DMS53 treated with DMSO at 0.1 percent for 48 hours (cell line): ENCODE data around the gene C17orf75.

Experiments
- DNase-seq: peaks from one replicate; lab custom pipeline; 2025; ENCODE audit not compliant: unreplicated experiment; lab: John Stamatoyannopoulos, UW

C17orf75 gene

DNA sequence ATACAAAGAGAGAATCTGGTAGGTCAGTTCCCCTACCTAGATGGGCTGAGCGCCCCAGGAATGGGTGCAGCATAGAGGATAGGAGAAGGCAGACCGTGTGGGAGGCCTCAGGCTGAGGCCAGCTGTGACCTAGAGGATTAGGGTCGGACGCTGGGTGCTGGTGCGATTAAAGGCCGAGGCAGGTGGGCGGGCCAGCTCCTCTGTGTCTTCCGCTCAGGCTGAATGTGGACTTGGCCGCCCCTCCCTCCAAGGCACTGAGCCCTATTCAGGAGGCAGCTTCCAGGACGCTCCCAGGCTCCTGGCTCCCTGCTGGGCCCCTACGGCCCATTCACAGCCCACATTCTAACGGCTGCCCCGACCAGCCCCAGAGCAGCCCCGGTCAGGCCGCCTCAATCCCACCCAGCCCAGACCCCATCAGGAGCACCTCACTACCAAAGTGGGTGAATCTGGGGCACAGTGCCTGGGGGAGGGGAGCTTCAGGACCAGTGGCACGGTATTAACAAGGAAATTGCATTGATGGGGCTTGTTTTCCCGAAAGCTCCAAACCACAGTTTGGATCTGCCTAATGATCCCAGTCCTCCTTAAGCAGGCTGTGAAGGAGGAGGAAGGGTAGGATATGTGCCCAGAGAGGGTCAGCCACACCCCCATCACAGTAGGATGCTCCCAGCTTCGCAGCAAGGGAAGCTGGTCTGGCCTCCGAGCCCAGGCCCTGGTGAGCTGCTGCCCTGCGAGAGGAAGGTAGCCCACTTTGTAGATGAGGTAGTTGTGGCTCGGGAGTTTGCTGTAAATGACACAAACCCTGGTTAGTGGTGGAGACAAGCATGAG, 61.9 kb downstream of the C17orf75 start:
- DNase-seq = no peak

DNA sequence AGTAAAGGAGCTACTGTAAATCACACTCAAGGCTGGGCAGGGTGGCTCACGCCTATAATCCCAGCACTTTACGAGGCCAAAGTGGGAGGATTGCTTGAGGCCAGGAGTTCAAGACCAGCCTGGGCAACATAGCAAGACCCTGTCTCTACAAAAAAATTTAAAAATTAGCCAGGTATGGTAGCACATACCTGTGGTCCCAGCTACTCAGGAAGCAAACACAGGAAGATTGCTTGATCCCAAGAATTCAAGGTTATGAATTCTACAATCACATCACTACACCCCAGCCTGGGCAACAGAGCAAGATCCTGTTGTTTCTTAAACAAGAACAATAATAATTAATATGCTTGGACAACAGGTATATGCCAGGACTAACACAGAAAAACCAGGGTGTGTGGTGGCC, 63.2 kb downstream of the C17orf75 start:
- no peak for DNase-seq
